ENCODE results near the gene TYMP.

Gene TYMP

DNA sequence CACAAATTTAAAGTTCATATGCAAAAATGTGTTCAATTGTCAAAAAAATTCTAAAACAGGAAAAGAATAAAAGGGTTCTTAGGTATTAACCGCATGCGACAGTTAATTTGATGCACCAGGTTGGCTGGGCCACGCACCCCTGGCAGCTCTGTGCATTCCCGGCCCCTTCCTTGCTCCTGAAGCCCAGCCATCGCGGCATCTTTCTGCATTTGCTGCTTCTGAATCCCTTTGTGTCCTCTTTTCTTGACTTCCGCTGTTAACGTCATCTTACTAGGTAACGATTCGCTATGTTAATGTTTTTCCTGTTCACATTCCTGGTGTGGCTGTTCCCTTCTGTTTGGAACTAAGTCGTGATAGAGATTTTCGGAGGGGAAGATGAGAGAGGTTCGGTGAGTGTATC is 8.0 kb upstream of the TYMP start:
- no peak for DNase-seq

- DNase-seq, result no peak
Measured at GRCh38 chr22:50536226-50536625, 6.4 kb upstream of the TYMP start.

DNA sequence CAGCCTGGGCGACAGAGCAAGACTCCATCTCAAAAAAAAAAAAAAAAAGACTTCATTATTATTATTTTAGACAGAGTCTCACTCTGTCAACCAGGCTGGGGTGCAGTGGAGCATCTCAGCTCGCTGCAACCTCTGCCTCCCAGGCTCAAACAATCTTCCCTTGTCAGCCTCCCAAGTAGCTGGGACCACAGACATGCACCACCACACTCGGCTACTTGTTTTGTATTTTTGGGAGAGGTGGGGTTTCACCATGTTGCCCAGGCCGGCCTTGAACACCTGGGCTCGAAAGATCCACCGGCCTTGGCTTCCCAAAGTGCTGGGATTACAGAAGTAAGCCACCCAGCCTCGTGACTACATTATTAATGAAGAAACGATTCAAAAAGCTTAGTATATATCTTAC is 5.3 kb upstream of the TYMP start:
- DNase-seq, result no peak

- peak; percentile 17 to 31 for DNase-seq
Measured at GRCh38 chr22:50533856-50534711, 4.3 kb upstream of the TYMP start.

GRCh38 chr22:50532824-50533796 is 3.3 kb upstream of the TYMP start:
- DNase-seq, result no peak

DNA sequence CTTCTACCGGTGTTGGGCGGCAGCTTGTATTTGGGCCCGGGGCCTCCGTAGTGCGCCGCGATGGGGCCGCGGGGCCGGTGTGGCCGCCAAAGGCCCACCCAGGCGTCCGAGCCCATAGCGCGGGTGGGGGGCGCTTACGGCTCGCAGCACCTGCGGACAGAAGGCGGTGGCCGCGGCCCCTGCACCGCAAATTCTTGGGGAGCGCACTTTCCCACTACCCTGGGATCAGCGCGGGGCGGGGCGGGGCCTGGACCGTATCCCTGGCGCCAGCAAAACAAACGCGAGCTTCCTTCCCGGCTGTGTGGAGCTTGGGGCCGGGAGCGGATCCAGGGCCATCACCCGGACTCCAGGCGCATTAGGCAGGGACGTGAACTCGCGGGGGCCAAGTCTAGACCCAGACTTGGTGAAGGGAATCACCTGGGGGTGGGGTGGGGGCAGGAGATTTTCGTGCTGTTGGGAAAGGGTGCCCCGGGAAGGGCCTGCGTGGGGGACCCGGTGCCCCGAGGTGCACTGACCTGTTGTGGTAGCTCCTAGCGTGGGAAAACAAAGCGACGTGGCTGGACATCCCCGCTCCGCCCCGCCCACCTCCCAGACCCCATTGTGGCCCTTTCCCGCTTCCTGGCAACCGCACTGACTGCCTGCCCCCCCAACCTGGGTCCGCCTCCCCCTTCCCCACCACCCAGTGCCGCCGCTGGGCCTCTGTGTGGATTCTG is 2.3 kb upstream of the TYMP start:
- peak; percentile 24 to 27 for DNase-seq

- DNase-seq, result peak; percentile 27 to 30
Measured at GRCh38 chr22:50531546-50531961, 1.7 kb upstream of the TYMP start.

GRCh38 chr22:50530877-50531545 is 1.2 kb upstream of the TYMP start:
- DNase-seq, result peak; percentile 73 to 75

DNA sequence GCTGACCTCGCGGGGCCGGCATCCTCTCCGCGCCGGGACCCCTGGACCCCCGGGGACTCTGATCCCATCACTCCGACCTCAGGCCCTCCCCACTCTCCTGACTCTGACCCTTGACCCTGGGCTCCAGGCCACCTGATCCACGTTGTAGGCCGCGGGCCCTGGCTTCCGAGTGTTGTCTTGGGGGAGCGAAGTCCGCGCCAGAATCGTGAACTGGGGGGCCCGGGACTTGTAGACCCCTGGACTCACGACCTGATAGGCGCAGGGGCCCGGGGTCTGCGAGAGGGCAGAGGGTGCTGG is 716 bp upstream of the TYMP start:
- no peak for DNase-seq

GRCh38 chr22:50529416-50529896 is 356 bp downstream of the TYMP start:
- no peak for DNase-seq

DNA sequence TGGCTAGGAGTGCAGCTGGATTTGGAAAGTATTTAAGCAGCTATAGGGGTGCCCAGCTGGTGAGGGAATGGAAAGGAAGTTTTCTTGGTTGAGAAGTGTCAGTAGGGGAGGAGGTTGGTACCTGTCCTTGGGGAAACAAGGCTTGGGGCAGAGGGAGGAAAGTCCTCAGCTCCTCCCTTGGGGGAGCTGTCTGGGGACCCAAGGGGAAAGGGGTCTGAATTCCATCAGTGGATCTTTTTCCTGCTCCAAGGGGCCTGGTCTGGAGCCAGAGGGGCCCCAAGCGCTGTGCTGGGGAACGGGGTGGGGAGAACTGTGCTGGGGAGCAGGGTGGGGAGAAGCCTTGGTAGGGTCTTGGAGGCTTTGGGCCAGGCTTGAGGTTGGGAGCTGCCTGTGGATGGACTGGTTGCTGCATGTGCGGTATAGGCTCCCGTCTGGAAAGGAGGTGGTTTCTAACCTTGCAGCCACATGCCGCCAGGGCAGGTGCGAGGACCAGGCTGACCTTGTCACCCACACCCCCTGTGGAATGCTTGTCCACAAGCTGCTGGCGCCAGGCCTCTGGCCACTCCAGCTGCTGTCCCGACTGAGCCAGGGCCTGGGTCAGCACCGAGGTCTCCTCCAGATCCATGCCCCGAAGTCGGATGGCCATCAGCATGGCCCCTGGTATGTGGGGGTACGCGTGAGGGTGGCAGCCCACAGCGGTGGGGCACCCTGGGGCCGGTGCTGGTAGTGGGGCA is 963 bp downstream of the TYMP start:
- peak in 1 of 2 experiments; percentile 2 for DNase-seq

DNA sequence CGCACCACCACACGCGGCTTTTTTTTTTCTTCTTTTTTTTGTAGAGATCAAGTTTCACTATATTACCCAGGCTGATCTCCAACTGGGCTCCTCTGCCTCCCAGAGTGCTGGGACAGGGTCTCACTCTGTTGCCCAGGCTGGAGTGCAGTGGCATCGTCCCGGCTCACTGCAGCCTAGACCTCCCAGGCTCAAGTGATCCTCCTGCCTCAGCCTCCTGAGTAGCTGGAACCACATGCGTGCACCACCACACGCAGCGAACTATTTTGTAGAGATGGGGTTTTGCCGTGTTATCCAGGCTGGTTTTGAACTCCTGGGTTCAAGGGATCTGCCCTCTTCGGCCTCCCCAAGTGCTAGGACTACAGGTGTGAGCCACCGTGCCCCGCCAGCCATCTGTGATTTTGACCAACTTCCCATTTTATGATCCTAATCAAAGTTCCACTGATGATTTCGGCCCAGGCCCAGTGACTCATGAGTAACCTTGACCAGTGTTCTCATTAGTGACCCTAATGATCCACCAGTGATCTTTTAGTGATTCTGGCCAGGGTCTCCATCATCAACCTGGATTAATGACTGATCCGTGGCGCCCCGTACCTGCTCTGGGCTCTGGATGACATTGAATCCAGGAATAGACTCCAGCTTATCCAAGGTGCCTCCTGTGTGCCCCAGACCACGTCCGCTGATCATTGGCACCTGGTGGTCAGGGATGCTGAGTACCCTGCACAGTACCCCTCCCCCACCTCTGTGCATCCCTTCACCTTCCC is 1.7 kb downstream of the TYMP start:
- no peak for DNase-seq

- DNase-seq, result peak; percentile 75 to 84
Measured at GRCh38 chr22:50526834-50527801, 2.7 kb downstream of the TYMP start.

DNA sequence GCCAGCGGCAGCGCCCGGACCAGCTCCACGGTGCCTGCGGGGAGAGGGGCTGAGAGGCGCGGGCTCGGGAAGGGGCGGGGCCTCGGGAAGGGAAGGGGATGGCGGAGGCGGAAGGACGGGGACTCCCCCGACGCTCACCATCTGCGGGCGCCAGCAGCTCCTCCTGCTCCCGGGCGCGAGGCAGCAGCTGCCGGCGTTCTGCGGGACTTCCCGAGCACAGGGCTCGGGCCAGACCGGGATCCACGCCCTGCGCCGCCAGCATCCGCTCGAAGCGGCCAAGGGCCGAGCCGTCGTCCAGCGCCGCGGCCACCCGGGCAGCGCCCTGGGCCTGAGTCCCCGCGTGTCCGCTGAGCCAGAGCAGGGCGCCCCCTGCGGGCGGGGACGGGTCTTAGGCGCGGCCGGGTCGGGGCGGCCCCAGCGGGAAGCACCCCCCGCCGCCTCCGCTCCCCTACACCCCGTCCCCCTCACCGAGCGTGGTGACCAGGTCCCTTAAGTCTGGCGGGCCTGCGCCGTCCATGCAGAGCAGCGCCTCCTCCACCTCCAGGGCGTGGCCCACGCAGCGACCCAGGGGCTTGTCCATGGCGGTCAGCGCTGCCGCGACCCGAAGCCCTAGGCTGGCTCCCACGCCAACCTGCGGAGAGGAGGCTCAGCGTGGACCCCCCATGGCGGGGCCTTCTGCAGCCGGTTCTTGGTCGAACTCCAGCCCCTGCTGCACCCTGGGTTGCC is 3.5 kb downstream of the TYMP start:
- peak; percentile 61 to 66 for DNase-seq

DNA sequence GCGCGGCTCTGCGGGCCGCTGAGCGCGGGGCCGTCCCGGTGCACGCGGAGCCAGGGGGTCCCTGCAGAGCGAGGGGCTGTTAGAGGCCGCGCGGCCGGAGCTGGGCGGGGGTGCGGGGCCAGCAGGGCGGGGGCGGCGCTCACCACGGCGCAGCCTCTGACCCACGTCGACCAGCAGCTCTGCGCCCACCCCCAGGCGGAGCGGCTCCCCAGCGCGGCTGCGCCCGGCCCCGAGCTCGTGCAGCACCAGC is 4.0 kb downstream of the TYMP start:
- no peak for DNase-seq

DNA sequence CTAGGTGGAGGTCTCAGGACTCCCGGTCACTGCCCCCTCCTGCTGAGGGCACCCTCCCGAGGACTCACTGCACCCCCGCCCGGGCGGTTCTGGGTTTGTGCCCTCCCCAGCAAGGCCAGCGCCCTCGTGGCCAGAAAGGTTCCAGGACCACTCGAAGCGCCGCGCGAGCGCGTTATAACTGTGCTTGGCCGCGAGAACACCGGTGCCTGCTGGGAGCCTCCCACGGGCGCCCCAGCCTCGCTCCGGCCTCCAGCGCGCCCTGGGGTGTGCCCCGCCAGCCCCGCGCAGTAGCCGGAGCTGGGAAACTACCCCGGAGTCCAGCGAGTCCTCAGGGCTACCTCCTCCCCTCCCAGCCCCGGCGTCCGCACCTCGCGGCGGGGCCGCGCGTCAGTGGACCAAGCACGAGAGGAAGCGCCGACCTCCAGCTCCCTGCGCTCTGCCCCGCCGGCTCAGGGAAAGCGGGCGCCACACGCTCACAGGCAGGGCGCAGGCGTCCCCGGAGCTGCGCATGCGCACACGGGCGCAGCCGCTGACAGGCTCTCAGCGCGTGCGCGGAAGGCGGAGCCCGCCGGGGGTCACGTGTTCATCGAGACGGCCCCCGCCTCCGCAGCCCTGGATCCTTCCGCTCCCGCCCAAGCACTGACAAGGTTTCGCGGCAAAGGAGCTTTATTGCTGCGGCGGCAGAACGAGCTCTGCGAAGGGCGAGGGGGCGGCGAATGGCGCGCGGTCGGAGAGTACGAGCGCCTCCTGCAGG is 4.5 kb downstream of the TYMP start, which contains the start of gene SCO2:
Gene SCO2 (minus strand): TSS at position 495 of the 754 bp plus-strand sequence. CDS start 1,187 bp downstream, outside the sequence.
- peak; percentile 90 to 91 for DNase-seq

GRCh38 chr22:50524676-50525103 is 5.1 kb downstream of the TYMP start:
- peak; percentile 25 to 33 for DNase-seq
